A549 (cell line): ENCODE results near the gene HAUS3. TPM values are rescaled to one million over a fixed set of nuclear protein-coding genes. Genes with fewer than 3 reads are reported as not detected.

Experiments used
- ATAC-seq, 2 experiments: fragments of 200-7000 bp in 1 of 2; fragments of >200 bp in 1 of 2; cut with Nextera tagmentation in 1 of 2; cut with Tn5 transposase in 1 of 2; 3 replicates each; pipeline versions ENCODE4 v1.8.0 to v1.9.1; 2018 to 2020; ENCODE audit warnings: mild to moderate bottlenecking in 1 of 2, moderate library complexity in 1 of 2
- CTCF ChIA-PET: fragments of 300-600 bp; sonication (Branson Sonifier 250); formaldehyde crosslinking; extraction: SDS; loops from one replicate; lab custom pipeline; 2021; ENCODE audit warnings: antibody characterized with exemption, inconsistent platforms; lab: Yijun Ruan, JAX
- POLR2A ChIA-PET: fragments of 350-600 bp; formaldehyde crosslinking; extraction: SDS; loops from one replicate; lab custom pipeline; 2021; ENCODE audit warnings: antibody characterized with exemption, inconsistent platforms; lab: Yijun Ruan, JAX
- DNase-seq, 2 experiments: peaks; one replicate each; pipeline versions ENCODE4 v3.0.0 to v3.0.0-alpha.2; 2011 to 2016; ENCODE audit warnings: low read depth in 1 of 2, low spot score in 1 of 2
- FAIRE-seq: peaks from 2 replicates; lab custom pipeline; 2011; peaks lifted over from hg19 to GRCh38; lab: Jason Lieb, UNC
- H3K27ac ChIP-seq, 2 experiments: fragments of >200 bp; sonication (Bioruptor Twin); formaldehyde crosslinking; 3 replicates each; pipeline ENCODE4 v1.5.1; 2016 to 2017
- H3K4me1 ChIP-seq: fragments of >200 bp; sonication (Bioruptor Twin); formaldehyde crosslinking; 3 replicates; pipeline ENCODE4 v1.6.1; 2016
- H3K4me2 ChIP-seq: fragments of >200 bp; sonication (Bioruptor Twin); formaldehyde crosslinking; 3 replicates; pipeline ENCODE4 v1.6.1; 2016
- H3K4me3 ChIP-seq: fragments of >200 bp; sonication (Bioruptor Twin); formaldehyde crosslinking; 3 replicates; pipeline ENCODE4 v1.5.1; 2016
- H3K9me3 ChIP-seq: fragments of >200 bp; sonication (Bioruptor Twin); formaldehyde crosslinking; 3 replicates; pipeline ENCODE4 v1.6.1; 2016
- ATOH8 ChIP-seq: fragments of 250-450 bp; sonication (Bioruptor Pico); IDR thresholded peaks from 2 replicates; pipeline ENCODE4 v1.5.0; 2020; ENCODE audit warnings: low read depth, mild to moderate bottlenecking, moderate library complexity
- BCL3 ChIP-seq: fragments of >200 bp; sonication (Bioruptor Twin); formaldehyde crosslinking; IDR thresholded peaks from 3 replicates; pipeline ENCODE4 v1.6.1; 2016
- BHLHE40 ChIP-seq: IDR thresholded peaks from 2 replicates; pipeline ENCODE4 v1.6.1; 2012; ENCODE audit warnings: low read depth, low read length, inconsistent platforms
- ELK1 ChIP-seq: fragments of 150-350 bp; IDR thresholded peaks from 2 replicates; pipeline ENCODE4 v1.6.1; 2014; ENCODE audit warnings: low read depth, mild to moderate bottlenecking, low read length
- FOSL2 ChIP-seq, 2 experiments: fragments of 450-650 bp in 1 of 2; fragments of >200 bp in 1 of 2; sonication (Bioruptor Twin) in 1 of 2; formaldehyde crosslinking; IDR thresholded peaks; 2 replicates each; pipeline versions ENCODE4 v1.5.0 to v1.6.1; 2016 to 2020; ENCODE audit warnings: mild to moderate bottlenecking in 1 of 2, moderate library complexity in 1 of 2
- FOXS1 ChIP-seq: fragments of 250-450 bp; sonication (Bioruptor Pico); IDR thresholded peaks from 2 replicates; pipeline ENCODE4 v1.5.0; 2020; ENCODE audit warnings: mild to moderate bottlenecking, moderate library complexity
- GATA3 ChIP-seq: IDR thresholded peaks from 2 replicates; pipeline ENCODE4 v1.6.1; 2012; ENCODE audit warnings: borderline replicate concordance
- KDM1A ChIP-seq: fragments of 200-600 bp; sonication (generic); IDR thresholded peaks from 2 replicates; pipeline ENCODE4 v1.6.1; 2016; ENCODE audit warnings: low read depth, mild to moderate bottlenecking
- MAFK ChIP-seq: fragments of 450-650 bp; IDR thresholded peaks from 2 replicates; pipeline ENCODE4 v1.6.1; 2014; ENCODE audit not compliant: partially characterized antibody
- MAX ChIP-seq: IDR thresholded peaks from 2 replicates; pipeline ENCODE4 v1.6.1; 2012
- RAD21 ChIP-seq, 2 experiments: fragments of >200 bp in 1 of 2; sonication (Bioruptor Twin) in 1 of 2; formaldehyde crosslinking in 1 of 2; IDR thresholded peaks in 1 of 2; conservative IDR thresholded peaks in 1 of 2; 2 replicates in 1 of 2; 3 replicates in 1 of 2; pipeline ENCODE4 v1.6.1; 2012 to 2018; ENCODE audit warnings: inconsistent platforms in 1 of 2
- REST ChIP-seq: fragments of 200-600 bp; sonication (generic); IDR thresholded peaks from 2 replicates; pipeline ENCODE4 v1.6.1; 2016; ENCODE audit warnings: antibody characterized with exemption, mild to moderate bottlenecking, moderate library complexity
- TP53 ChIP-seq: fragments of 250-450 bp; sonication (Bioruptor Pico); IDR thresholded peaks from 2 replicates; pipeline ENCODE4 v1.5.0; 2021; ENCODE audit warnings: mild to moderate bottlenecking, moderate library complexity
- ZNF302 ChIP-seq: fragments of 250-450 bp; sonication (Bioruptor Pico); IDR thresholded peaks from 2 replicates; pipeline ENCODE4 v1.9.0; 2021; ENCODE audit warnings: inconsistent platforms, mild to moderate bottlenecking, moderate library complexity
- ZSCAN20 ChIP-seq: fragments of 250-450 bp; sonication (Bioruptor Pico); IDR thresholded peaks from 2 replicates; pipeline ENCODE4 v1.8.0; 2022; ENCODE audit warnings: mild to moderate bottlenecking, moderate library complexity
- WGBS: methylation state at CpG from one replicate; pipeline ENCODE4 v1.1.6; 2017; ENCODE audit errors: missing lambda C conversion rate; 5-methylcytosine and 5-hydroxymethylcytosine counted together
- polyA plus RNA-seq, 4 experiments: library from polyadenylated mRNA; depleted of rRNA in 3 of 4; stranded (reverse); fragments of >200 nt; fragmentation: RNase III in 1 of 4; extraction: RNeasy Plus Mini Kit Qiagen cat#74134 plus additional on column Dnase treatment in 1 of 4; gene quantifications; 2 replicates in 3 of 4; 3 replicates in 1 of 4; pipeline ENCODE4 v1.2.3, GENCODE V29; 2011 to 2017

Gene HAUS3
- polyA plus RNA-seq, 2 of the 4 experiments (the other 2 are of a cell fraction): 7.7 to 10.6 TPM

GRCh38 chr4:2284161-2284933, 42.4 kb upstream of the HAUS3 start (continued):
- TF ChIP-seq TP53 (CRISPR knock-in tag): no peak
- TF ChIP-seq BCL3: no peak
- no peak for TF ChIP-seq MAFK
- TF ChIP-seq ATOH8 (CRISPR knock-in tag): no peak
- no peak for TF ChIP-seq BHLHE40
- TF ChIP-seq ZNF302 (CRISPR knock-in tag): no peak

GRCh38 chr4:2283199-2283711, 41.3 kb upstream of the HAUS3 start:
- POLR2A ChIA-PET: interaction anchor here (0.7 kb wide), 1 partner anchor 379 kb away, joined by 3 read pairs; no protein-coding TSS in a partner anchor
- no peaks in the 10 kb centered on the region for H3K4me1 ChIP-seq
- DNase-seq (no peak), FAIRE-seq (no peak), ATAC-seq (no peak)
- TF ChIP-seq FOXS1 (CRISPR knock-in tag) (no peak), MAX (no peak), KDM1A (no peak), FOSL2 (IDR thresholded peaks at IDR 0.05) (no peak), FOSL2 (CRISPR knock-in tag; IDR thresholded peaks at IDR 0.05) (no peak), RAD21 (conservative IDR thresholded peaks at IDR 0.05 in 1 of 2, IDR thresholded peaks at IDR 0.05 in 1 of 2) (no peak), REST (no peak), ZSCAN20 (no peak), ELK1 (no peak), GATA3 (no peak)
- 51% methylated on average over 3 of the region's 3 CpGs for WGBS
- H3K4me2 ChIP-seq: no peak overlapping the region
- no peak overlapping the region for H3K27ac ChIP-seq
- CTCF ChIA-PET: interaction anchor here (1.0 kb wide), 1 partner anchor 179 kb away, joined by 3 read pairs; no protein-coding TSS in a partner anchor
- no peaks in the 10 kb centered on the region for H3K9me3 ChIP-seq
- no peak overlapping the region for H3K4me3 ChIP-seq
